ENCODE measurements around the gene STK4.

GRCh38 chr20:44950368-44950767 lies 15.9 kb upstream of the STK4 start:
- TF ChIP-seq CTCF (IDR thresholded peaks at IDR 0.05) (no peak), POLR2A (IDR thresholded peaks at IDR 0.05) (no peak)

Data from Peyer's patch (tissue), 4 donors.